D341Med (cell line): ENCODE results near the gene TMEM191C.
"Not testable (repeated sequence)": the region's sequence is repeated elsewhere in the genome, so short reads cannot be mapped to it uniquely, and the experiment has no call there.

ENCODE experiments used
- DNase-seq: peaks from one replicate; pipeline ENCODE4 v3.0.0; 2012; ENCODE audit warnings: low spot score

The TMEM191C gene

GRCh38 chr22:21446128-21446826, 20.9 kb upstream of the TMEM191C start:
- no peak for DNase-seq

DNA sequence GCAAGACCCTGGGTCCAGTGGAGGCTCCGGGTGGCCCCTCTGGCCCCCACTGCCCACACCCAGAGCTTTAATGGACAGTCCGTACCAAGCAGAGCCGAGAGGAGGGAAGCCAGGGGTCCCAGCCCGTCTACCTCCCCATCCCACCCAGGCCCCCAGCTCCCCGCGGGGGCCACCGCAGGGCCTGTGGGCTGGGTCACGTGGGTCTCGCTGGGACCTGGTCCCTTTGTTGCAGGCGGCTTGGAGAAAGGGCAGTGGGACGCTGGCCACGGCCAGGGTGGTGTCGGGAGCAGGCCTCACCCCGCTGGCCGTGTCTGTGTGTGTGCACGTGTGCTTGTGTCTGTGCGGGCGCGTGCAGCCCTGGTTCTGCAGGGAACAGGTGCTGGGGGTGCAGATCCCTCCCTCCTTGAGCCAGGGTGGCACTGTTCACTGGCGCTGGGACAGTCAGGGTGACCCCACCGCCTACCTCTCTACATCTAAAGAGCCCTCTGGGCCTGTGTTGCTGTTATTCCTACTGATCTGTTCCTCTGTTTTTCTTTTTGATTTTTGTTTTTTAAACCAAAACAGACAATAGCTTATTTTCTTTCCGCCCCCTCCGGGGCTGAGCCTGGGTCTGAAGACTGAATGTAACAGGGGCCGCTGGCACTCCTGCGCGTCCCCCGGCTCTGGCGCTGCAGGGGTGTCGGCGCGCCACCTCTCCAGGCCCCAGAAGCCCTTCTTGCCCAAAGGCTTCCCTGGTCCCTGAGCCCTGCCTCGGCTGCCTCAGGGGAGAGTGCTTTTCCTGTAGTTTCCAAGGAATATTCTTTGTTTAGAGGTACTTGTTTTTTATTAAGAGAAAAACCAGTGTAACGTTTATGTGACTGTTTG, 20.1 kb upstream of the TMEM191C start:
- no peak for DNase-seq

- no peak for DNase-seq
Measured at GRCh38 chr22:21447694-21448402, 19.3 kb upstream of the TMEM191C start.

DNA sequence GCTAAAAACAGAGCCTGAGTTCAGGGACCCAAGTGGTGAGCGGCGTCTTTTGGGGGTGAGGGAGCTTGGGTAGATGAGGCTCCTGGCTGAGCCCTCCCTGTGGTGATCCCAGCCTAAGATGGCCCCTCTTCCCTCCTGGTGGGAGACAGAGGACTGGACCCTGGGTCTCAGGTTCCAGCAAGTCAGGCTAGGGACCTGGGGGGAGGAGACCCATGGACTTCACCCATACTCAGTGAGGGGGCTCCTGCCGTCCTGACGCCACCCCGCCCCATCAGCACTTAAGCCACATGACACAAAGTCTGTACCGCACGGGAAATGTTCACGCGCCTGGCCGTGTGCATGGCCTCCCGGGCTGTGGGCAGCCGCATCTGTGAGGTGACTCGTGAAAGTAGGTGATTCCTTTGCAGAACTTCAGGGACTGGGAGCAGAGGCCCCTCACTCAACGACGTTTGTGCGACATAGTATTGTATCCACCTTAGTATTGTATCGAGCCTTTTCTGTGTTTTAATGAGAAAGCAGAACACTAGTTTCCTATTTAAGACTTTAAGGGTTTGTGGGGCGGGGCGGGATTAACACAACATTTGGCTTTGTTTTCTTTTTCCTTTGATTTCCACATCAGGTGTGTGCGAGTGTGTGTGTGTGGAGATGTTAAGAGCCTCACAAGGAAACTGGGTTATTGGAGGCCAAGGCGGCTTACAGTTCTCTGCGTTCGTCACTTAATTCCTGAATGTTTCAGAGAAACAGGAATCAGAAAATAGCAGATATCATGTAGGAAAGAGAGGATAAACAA, 18.4 kb upstream of the TMEM191C start:
- DNase-seq = no peak

DNA sequence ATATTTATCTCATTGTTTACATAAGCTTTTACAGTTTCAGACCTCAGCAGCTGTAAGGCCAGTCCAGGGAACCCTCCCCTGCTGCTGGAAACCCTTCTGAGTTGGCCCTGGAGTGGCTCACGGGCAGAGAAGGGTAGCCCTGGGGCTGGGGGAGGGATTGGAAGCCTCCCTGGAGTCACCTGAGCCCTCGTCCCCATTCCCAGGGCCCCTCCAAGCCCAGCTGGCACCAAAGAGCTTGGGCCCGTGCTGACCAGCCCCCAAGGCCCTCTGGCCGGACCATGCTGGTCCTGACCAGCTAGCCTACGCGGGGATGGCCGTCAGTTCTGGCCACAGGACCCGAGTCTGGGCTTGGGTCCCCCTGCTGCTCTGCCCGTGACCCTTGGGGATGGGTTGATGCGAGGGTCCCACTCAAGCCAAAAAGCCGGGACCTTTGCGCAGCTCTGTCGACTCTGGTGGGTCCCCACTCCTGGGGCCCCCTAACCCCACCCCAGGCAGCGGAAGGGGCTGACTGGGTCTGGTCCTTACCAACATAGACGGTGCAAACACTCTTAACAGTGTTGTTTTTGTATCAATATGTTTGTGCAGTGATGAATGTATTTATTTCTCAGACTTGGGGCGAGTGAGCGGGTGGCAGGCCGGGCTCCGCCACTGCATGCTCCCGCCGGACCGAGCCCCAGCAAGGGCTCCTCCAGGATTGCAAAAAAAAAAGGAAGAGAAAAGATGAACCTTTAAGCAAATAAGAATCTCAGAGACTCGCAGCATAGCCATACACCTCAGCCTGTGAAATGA, 17.5 kb upstream of the TMEM191C start:
- DNase-seq = no peak

GRCh38 chr22:21450320-21450831, 16.8 kb upstream of the TMEM191C start:
- no peak for DNase-seq

GRCh38 chr22:21450858-21451353, 16.3 kb upstream of the TMEM191C start:
- no peak for DNase-seq

- DNase-seq = no peak
Measured at GRCh38 chr22:21451545-21452520, 15.4 kb upstream of the TMEM191C start.

GRCh38 chr22:21452666-21453065, 14.5 kb upstream of the TMEM191C start:
- DNase-seq = not testable (repeated sequence)

DNA sequence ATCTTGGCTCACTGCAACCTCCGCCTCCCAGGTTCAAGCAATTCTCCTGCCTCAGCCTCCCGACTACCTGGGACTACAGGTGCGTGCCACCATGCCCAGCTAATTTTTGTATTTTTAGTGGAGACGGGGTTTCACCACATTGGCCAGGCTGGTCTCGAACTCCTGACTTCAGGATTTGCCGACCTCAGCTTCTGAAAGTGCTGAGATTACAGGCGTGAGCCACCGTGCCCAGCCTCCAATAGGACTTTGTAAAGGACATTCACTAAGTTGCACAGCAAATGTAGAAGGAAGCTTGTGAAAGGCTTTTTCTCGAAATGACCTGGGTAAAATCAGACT, 12.2 kb upstream of the TMEM191C start:
- DNase-seq = not testable (repeated sequence)

DNA sequence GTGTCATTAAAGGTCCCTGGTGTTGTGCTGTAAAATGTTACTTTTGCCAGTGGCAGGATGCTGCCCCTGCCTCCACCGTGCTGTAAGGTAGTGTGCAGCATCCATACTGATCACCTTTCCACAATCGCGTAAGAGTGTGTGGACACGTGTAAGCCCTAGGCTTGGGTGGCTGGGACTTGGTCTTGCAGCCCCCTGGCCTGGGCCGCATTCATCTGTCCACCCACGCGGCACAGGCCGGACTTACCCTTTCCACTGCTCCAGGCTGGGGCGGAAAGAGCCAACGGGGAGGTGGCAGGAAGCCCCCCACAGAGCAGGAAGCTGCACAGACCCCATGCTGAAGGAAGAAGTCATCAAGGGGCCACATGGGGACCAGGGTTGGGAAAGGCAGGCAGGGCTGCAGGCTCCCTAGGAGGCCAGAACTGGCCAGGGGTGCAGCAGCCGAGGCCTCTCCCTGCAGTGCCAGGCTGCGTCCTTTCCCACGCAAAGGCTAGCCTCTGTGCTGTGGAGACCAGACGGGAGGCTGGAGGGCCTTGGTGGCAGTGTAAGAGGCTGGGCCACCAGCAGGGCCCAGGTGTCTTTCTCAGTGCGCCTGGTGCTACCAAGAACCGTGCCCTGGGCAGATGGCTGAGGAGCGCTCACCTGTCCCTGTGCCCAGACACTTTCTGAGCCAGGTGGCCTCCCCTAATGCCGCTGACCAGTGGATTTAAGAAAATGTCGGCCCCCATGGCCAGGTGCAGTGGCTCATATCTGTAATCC, 11.7 kb upstream of the TMEM191C start:
- no peak for DNase-seq

DNA sequence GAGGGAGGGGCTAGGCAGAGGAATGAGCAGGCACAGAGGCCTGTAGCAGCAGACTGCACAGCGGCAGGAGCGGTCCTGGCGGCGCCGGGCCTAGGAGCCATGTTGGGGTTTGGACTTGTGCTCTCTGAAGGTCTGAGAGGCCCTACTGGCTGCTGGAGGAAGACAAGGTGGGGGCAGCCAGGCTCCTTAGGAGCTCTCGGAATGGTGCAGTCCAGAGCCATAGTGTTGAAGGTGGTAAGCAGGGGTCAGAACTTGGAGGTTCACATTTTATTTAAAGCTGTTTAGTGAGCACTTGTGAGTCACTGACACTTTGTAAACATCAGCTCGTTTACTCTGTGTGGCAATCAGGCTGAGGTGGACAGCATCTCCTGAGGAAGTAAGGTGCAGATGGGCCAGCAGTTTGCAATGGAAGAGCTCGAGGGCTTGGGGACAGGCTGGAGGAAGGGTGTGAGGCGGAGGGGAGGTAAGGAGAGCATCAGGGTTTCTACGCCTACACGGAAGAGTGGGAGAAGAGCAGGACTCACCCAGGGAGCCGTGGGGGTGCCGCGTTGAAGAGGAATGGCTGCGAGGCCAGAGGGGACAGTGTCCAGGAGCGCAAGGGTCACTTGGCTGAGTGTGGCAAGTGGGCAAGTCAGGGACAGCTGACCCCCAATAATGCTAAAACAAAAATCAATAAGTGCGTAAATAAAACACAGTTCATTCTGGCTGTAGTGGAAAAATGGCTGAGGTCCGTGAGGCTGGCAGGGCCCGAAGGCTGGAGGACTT, 10.0 kb upstream of the TMEM191C start:
- DNase-seq = no peak

DNA sequence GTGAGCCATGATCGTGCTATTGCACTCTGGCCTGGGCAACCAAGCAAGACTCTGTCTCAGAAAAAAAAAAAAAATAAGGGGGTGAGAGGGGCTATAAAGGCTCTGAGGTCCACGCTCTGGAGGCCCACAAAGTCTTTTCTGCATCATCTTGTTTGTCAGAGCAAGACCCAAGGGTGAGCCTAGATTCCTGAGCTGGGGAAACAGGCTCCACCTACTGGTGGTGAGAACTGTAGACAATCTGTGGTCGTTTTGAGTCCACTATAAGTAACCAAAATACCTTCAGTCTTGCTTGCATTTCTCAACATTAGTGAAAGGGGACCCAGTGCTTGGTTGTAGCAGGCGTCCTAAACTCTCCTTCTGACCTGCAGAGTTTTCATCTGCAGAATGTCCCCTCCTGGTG, 4.5 kb upstream of the TMEM191C start:
- not testable (repeated sequence) for DNase-seq

DNA sequence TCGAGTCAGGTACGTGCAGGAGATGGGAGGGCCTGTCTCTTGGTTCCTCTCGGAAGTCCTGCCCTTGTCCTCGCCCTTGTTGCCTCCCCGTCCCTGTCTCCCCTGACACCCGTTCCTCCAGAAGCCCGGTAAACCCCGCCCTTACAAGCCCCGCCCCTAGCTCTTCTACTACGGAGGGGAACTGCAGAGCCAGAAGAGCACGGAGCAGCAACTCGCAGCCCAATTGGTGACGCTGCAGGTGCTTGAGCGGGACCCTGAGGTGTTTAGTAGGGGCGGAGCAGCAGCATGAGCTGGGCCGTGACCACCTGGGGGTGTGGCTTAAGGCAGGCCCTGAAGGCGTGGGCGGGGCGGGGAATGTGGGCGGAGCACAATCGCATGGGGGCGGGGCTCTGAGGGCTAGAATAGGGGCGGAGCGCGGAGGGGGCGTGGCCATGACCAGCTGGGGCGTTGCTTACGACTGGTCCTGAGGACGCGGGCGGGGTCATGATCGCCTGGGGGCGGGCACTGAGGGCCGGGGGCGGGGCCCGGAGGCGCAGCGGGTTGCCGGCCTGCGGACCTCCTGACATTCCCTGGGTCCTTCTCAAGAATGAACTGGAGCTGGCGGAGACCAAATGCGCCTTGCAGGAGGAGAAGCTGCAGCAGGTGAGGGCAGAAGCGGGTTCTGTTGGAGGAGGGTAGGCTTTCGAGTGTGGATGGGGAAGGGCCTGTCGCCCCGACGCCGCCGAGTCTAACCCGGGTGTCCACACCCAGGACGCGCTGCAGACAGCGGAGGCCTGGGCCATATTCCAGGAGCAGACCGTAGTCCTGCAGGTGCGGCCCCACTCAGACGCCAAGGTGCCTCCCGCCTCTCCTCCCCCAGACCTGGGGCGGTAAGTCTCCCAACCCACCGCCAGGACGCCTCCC, 1.3 kb downstream of the TMEM191C start:
- DNase-seq = not testable (repeated sequence)

GRCh38 chr22:21469097-21469994, 2.2 kb downstream of the TMEM191C start:
- not testable (repeated sequence) for DNase-seq

DNA sequence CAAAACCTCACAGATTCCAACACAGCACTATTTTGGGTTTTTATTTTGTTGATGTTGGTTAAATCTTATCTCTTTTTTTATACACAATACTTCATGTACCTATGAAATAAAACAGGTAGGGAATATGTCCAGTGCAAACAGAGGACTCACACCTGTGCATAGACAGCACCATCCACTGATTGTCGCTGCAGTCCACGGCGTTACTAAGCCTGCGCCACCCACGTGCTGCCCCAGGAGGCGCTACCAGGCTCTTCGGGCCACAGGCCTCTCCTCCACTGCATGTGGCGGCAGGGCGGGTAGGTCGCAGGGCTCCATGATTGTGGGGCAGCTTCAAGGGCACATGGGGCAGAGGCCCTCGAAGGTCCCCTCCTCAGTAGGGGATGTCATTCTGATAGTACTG, 5.8 kb downstream of the TMEM191C start:
- not testable (repeated sequence) for DNase-seq
